GM12878 (cell line): ENCODE measurements around the gene GABRQ. TPM values are rescaled to one million over a fixed set of nuclear protein-coding genes. Genes with fewer than 3 reads are reported as not detected.

Experiments used
- ATAC-seq: fragments of 200-7000 bp; cut with Tn5 transposase; 3 replicates; pipeline ENCODE4 v1.9.1; 2020; ENCODE audit warnings: mild to moderate bottlenecking, moderate library complexity
- BruUV-seq: library from RNA; stranded (reverse); fragments of 400-500 nt; replicated peaks from 2 replicates; lab custom pipeline; 2021; lab: Mats Ljungman, UMichigan
- CTCF ChIA-PET: fragments of 300-600 bp; sonication (Branson Sonifier 250); formaldehyde crosslinking; extraction: SDS; loops from one replicate; lab custom pipeline; 2021; ENCODE audit warnings: inconsistent platforms; lab: Yijun Ruan, JAX
- POLR2A ChIA-PET: fragments of 350-600 bp; formaldehyde crosslinking; extraction: SDS; loops from one replicate; lab custom pipeline; 2021; ENCODE audit warnings: inconsistent platforms; lab: Charles Lee
- RAD21 ChIA-PET: fragments of 300-600 bp; sonication (Branson Sonifier 250); formaldehyde crosslinking; loops from one replicate; lab custom pipeline; 2023; ENCODE audit warnings: antibody characterized with exemption; ENCODE audit not compliant: unreplicated experiment; lab: Charles Lee
- SMC1A ChIA-PET: fragments of 300-600 bp; sonication (Branson Sonifier 250); formaldehyde crosslinking; loops from one replicate; lab custom pipeline; 2023; ENCODE audit not compliant: unreplicated experiment, uncharacterized antibody; lab: Charles Lee
- DNase-seq: peaks from one replicate; pipeline ENCODE4 v3.0.0-alpha.2; 2011; ENCODE audit warnings: low read depth, low spot score
- FAIRE-seq: peaks from 3 replicates; lab custom pipeline; 2011; peaks lifted over from hg19 to GRCh38; lab: Jason Lieb, UNC
- H2AFZ ChIP-seq: 2 replicates; pipeline ENCODE4 v1.6.0; 2011; ENCODE audit warnings: low read depth, low read length, control low read depth; ENCODE audit not compliant: control insufficient read depth
- H3K27ac ChIP-seq: 2 replicates; pipeline ENCODE4 v1.5.1; 2011; ENCODE audit warnings: control low read depth; ENCODE audit not compliant: control insufficient read depth, insufficient read depth
- H3K27me3 ChIP-seq, 2 experiments: replicated peaks in 1 of 2; 2 replicates each; pipeline versions ENCODE4 v1.6.0 to v1.6.1; 2011; ENCODE audit warnings: low read length in 1 of 2; ENCODE audit not compliant: control insufficient read depth in 2 of 2, insufficient read depth in 2 of 2
- H3K36me3 ChIP-seq, 2 experiments: 2 replicates each; pipeline ENCODE4 v1.5.1; 2011; ENCODE audit warnings: low read length in 1 of 2; ENCODE audit not compliant: control insufficient read depth in 2 of 2, insufficient read depth in 2 of 2
- H3K4me1 ChIP-seq: 2 replicates; pipeline ENCODE4 v1.6.1; 2011; ENCODE audit warnings: mild to moderate bottlenecking, low read length, moderate library complexity, mixed read lengths; ENCODE audit not compliant: control insufficient read depth, insufficient read depth
- H3K4me2 ChIP-seq: 2 replicates; pipeline ENCODE4 v1.6.0; 2011; ENCODE audit warnings: control low read depth; ENCODE audit not compliant: control insufficient read depth, insufficient read depth
- H3K4me3 ChIP-seq: fragments of 200-600 bp; sonication (generic); 2 replicates; pipeline ENCODE4 v1.5.1; 2016
- H3K79me2 ChIP-seq: 2 replicates; pipeline ENCODE4 v1.6.0; 2011; ENCODE audit warnings: low read length; ENCODE audit not compliant: control insufficient read depth, insufficient read depth
- H3K9ac ChIP-seq: 2 replicates; pipeline ENCODE4 v1.8.0; 2011; ENCODE audit warnings: low read length, control low read depth, mixed read lengths; ENCODE audit not compliant: control insufficient read depth, insufficient read depth
- H3K9me3 ChIP-seq: replicated peaks from 3 replicates; pipeline ENCODE4 v1.5.1; 2011; ENCODE audit warnings: mild to moderate bottlenecking, low read length; ENCODE audit not compliant: control insufficient read depth, insufficient read depth
- H4K20me1 ChIP-seq: 2 replicates; pipeline ENCODE4 v1.6.0; 2011; ENCODE audit not compliant: control insufficient read depth, insufficient read depth
- ATF3 ChIP-seq: IDR thresholded peaks from 2 replicates; pipeline ENCODE4 v1.6.1; 2011; ENCODE audit warnings: low read depth, mild to moderate bottlenecking, low read length, moderate library complexity, borderline replicate concordance; ENCODE audit errors: extremely low read depth
- CREB1 ChIP-seq: IDR thresholded peaks from 2 replicates; pipeline ENCODE4 v1.6.1; 2012; ENCODE audit warnings: low read depth, mild to moderate bottlenecking, inconsistent platforms
- ELK1 ChIP-seq: IDR thresholded peaks from 2 replicates; pipeline ENCODE4 v1.6.1; 2012; ENCODE audit warnings: low read depth, low read length, improper control_type of control experiment
- EP300 ChIP-seq, 2 experiments: fragments of 150-350 bp in 1 of 2; IDR thresholded peaks; 2 replicates each; pipeline ENCODE4 v1.6.1; 2011 to 2012; ENCODE audit warnings: low read depth in 2 of 2, low read length in 2 of 2, borderline replicate concordance in 1 of 2, improper control_type of control experiment in 1 of 2, inconsistent platforms in 1 of 2; ENCODE audit not compliant: control insufficient read depth in 1 of 2
- HDGF ChIP-seq: fragments of 450-650 bp; IDR thresholded peaks from 2 replicates; pipeline ENCODE4 v1.6.1; 2016; ENCODE audit warnings: antibody characterized with exemption
- MEF2B ChIP-seq: fragments of 450-650 bp; IDR thresholded peaks from 2 replicates; pipeline ENCODE4 v1.6.1; 2018; ENCODE audit warnings: mild to moderate bottlenecking, moderate library complexity; ENCODE audit not compliant: partially characterized antibody, poor library complexity, severe bottlenecking
- PAX5 ChIP-seq: IDR thresholded peaks from 2 replicates; pipeline ENCODE4 v1.6.1; 2011; ENCODE audit warnings: low read depth, low read length, borderline replicate concordance
- PAX8 ChIP-seq: fragments of 450-650 bp; IDR thresholded peaks from 2 replicates; pipeline ENCODE4 v1.6.1; 2017; ENCODE audit warnings: mild to moderate bottlenecking, moderate library complexity
- RELB ChIP-seq: fragments of 450-650 bp; IDR thresholded peaks from 2 replicates; pipeline ENCODE4 v1.6.1; 2017; ENCODE audit warnings: low read depth, mild to moderate bottlenecking, moderate library complexity
- SIN3A ChIP-seq: IDR thresholded peaks from 2 replicates; pipeline ENCODE4 v1.6.1; 2012; ENCODE audit warnings: low read depth, low read length, improper control_type of control experiment
- SRF ChIP-seq, 2 experiments: IDR thresholded peaks; 2 replicates each; pipeline ENCODE4 v1.6.1; 2011; ENCODE audit warnings: low read depth in 2 of 2, low read length in 2 of 2, mild to moderate bottlenecking in 1 of 2, moderate library complexity in 1 of 2
- STAT3 ChIP-seq: IDR thresholded peaks from 2 replicates; pipeline ENCODE4 v1.6.1; 2011; ENCODE audit warnings: low read depth, low read length, improper control_type of control experiment
- ZBTB33 ChIP-seq: fragments of 450-650 bp; IDR thresholded peaks from 2 replicates; pipeline ENCODE4 v1.6.1; 2017; ENCODE audit warnings: mild to moderate bottlenecking
- ZNF24 ChIP-seq: fragments of 450-650 bp; IDR thresholded peaks from 2 replicates; pipeline ENCODE4 v1.6.1; 2017; ENCODE audit warnings: antibody characterized with exemption, mild to moderate bottlenecking
- WGBS: methylation state at CpG from one replicate; pipeline ENCODE4 v1.1.6; 2016; ENCODE audit warnings: low lambda C conversion rate; ENCODE audit not compliant: insufficient replicate concordance, insufficient coverage; ENCODE audit errors: missing lambda C conversion rate; 5-methylcytosine and 5-hydroxymethylcytosine counted together
- in situ Hi-C: fragments of 300-500 bp; cut with MboI; formaldehyde crosslinking; loops from 9 replicates; pipeline ENCODE4 v1.14.3; 2018; ENCODE audit warnings: mixed read lengths
- intact Hi-C: fragments of 100-400 bp; cut with micrococcal nuclease; formaldehyde crosslinking; loops from one replicate; pipeline ENCODE4 v1.14.2; 2022; ENCODE audit not compliant: unreplicated experiment
- polyA plus RNA-seq, 11 experiments: library from polyadenylated mRNA; depleted of rRNA in 4 of 11; unstranded in 6 of 11; stranded (reverse) in 5 of 11; fragments of >200 nt; fragmentation: Nextera tagmentation in 4 of 11; fragmentation: Illumina TruSeq in 1 of 11; extraction: Ambion mirVana in 4 of 11; extraction: Trizol in 1 of 11; gene quantifications; 1 replicate in 1 of 11; 2 replicates in 10 of 11; pipeline versions ENCODE4 v1.2.1 to v1.2.3, GENCODE V29; 2011 to 2016; ENCODE audit warnings: inconsistent platforms in 2 of 11, missing spikeins in 2 of 11, low read depth in 1 of 11
- total RNA-seq, 4 experiments: library from RNA; depleted of rRNA in 3 of 4; stranded (reverse); fragments of >200 nt in 3 of 4; fragmentation: Illumina TruSeq in 1 of 4; extraction: Trizol in 1 of 4; gene quantifications; 2 replicates each; pipeline versions ENCODE4 v1.2.1 to v1.2.3, GENCODE V29; 2013 to 2021
- TF ChIP-seq, protein P1 (sequence below): fragments of 450-650 bp; IDR thresholded peaks from 2 replicates; pipeline ENCODE4 v1.6.1; 2016; ENCODE audit warnings: mild to moderate bottlenecking, moderate library complexity, borderline replicate concordance

GABRQ gene
- total and polyA plus RNA-seq, 10 of the 15 experiments (the other 5 are each of a cell fraction or from before 2014, with no cell fraction given): 0.04 TPM; not detected in 9

GRCh38 chrX:152639426-152639825 lies 1.7 kb downstream of the GABRQ start:
- 36% methylated on average over 7 of the region's 7 CpGs for WGBS
- Histone ChIP-seq H3K9me3 (no peaks in the 10 kb centered on the region), H3K4me1 (no peaks in the 10 kb centered on the region; the same call in 1 of the 2 replicates), H3K27ac (no peak overlapping the region), H4K20me1 (no peaks in the 10 kb centered on the region), H3K4me3 (no peak overlapping the region), H3K27me3 (no peaks in the 10 kb centered on the region; a peak in 1 of 4 replicates), H3K36me3 (no peaks in the 10 kb centered on the region), H3K79me2 (no peaks in the 10 kb centered on the region), H2AFZ (no peak overlapping the region), H3K9ac (no peak overlapping the region), H3K4me2 (no peak overlapping the region)
- SMC1A ChIA-PET: interaction anchor here (0.8 kb wide), 1 partner anchor 16 kb away, joined by 3 read pairs; no protein-coding TSS in a partner anchor
- POLR2A ChIA-PET: no interaction called here
- CTCF ChIA-PET: interaction anchor here (1.0 kb wide), 1 partner anchor 9 kb away, joined by 3 read pairs; no protein-coding TSS in a partner anchor
- no TSS peak for BruUV-seq
- RAD21 ChIA-PET: interaction anchor here (3.4 kb wide), 1 partner anchor 182 kb away, joined by 20 read pairs; no protein-coding TSS in a partner anchor
- DNase-seq (no peak), ATAC-seq (no peak), FAIRE-seq (no peak)
- in situ Hi-C loops (loop anchor here (25.0 kb wide), 1 partner anchor 173 kb away; no protein-coding TSS in a partner anchor), intact Hi-C loops (no loop called here)
- no peak for TF ChIP-seq ZNF24
- TF ChIP-seq CREB1: no peak
- no peak for TF ChIP-seq ELK1
- no peak for TF ChIP-seq PAX5
- TF ChIP-seq PAX8: no peak
- TF ChIP-seq SIN3A: no peak
- no peak for TF ChIP-seq MEF2B
- TF ChIP-seq HDGF: no peak
- TF ChIP-seq ZBTB33: no peak
- no peak for TF ChIP-seq STAT3
- TF ChIP-seq RELB: no peak
- TF ChIP-seq SRF (IDR thresholded peaks at IDR 0.05; ENCODE audit: low read depth in 2 of 2, low read length in 2 of 2): no peak
- TF ChIP-seq, protein P1, sequence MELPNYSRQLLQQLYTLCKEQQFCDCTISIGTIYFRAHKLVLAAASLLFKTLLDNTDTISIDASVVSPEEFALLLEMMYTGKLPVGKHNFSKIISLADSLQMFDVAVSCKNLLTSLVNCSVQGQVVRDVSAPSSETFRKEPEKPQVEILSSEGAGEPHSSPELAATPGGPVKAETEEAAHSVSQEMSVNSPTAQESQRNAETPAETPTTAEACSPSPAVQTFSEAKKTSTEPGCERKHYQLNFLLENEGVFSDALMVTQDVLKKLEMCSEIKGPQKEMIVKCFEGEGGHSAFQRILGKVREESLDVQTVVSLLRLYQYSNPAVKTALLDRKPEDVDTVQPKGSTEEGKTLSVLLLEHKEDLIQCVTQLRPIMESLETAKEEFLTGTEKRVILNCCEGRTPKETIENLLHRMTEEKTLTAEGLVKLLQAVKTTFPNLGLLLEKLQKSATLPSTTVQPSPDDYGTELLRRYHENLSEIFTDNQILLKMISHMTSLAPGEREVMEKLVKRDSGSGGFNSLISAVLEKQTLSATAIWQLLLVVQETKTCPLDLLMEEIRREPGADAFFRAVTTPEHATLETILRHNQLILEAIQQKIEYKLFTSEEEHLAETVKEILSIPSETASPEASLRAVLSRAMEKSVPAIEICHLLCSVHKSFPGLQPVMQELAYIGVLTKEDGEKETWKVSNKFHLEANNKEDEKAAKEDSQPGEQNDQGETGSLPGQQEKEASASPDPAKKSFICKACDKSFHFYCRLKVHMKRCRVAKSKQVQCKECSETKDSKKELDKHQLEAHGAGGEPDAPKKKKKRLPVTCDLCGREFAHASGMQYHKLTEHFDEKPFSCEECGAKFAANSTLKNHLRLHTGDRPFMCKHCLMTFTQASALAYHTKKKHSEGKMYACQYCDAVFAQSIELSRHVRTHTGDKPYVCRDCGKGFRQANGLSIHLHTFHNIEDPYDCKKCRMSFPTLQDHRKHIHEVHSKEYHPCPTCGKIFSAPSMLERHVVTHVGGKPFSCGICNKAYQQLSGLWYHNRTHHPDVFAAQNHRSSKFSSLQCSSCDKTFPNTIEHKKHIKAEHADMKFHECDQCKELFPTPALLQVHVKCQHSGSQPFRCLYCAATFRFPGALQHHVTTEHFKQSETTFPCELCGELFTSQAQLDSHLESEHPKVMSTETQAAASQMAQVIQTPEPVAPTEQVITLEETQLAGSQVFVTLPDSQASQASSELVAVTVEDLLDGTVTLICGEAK: no peak
- TF ChIP-seq ATF3: no peak
- no peak for TF ChIP-seq EP300 (IDR thresholded peaks at IDR 0.05; ENCODE audit: borderline replicate concordance in 1 of 2, control insufficient read depth in 1 of 2, low read depth in 2 of 2, low read length in 2 of 2)
